GM12878 (cell line): Measurements from ENCODE around the gene KPNA1. TPM values are rescaled to one million over a fixed set of nuclear protein-coding genes. Genes with fewer than 3 reads are reported as not detected.

ENCODE experiments used
- ATAC-seq: fragments of 200-7000 bp; cut with Tn5 transposase; 3 replicates; pipeline ENCODE4 v1.9.1; 2020; ENCODE audit warnings: mild to moderate bottlenecking, moderate library complexity
- BruUV-seq: library from RNA; stranded (reverse); fragments of 400-500 nt; replicated peaks from 2 replicates; lab custom pipeline; 2021; lab: Mats Ljungman, UMichigan
- CTCF ChIA-PET: fragments of 300-600 bp; sonication (Branson Sonifier 250); formaldehyde crosslinking; extraction: SDS; loops from one replicate; lab custom pipeline; 2021; ENCODE audit warnings: inconsistent platforms; lab: Yijun Ruan, JAX
- POLR2A ChIA-PET: fragments of 350-600 bp; formaldehyde crosslinking; extraction: SDS; loops from one replicate; lab custom pipeline; 2021; ENCODE audit warnings: inconsistent platforms; lab: Charles Lee
- RAD21 ChIA-PET: fragments of 300-600 bp; sonication (Branson Sonifier 250); formaldehyde crosslinking; loops from one replicate; lab custom pipeline; 2023; ENCODE audit warnings: antibody characterized with exemption; ENCODE audit not compliant: unreplicated experiment; lab: Charles Lee
- SMC1A ChIA-PET: fragments of 300-600 bp; sonication (Branson Sonifier 250); formaldehyde crosslinking; loops from one replicate; lab custom pipeline; 2023; ENCODE audit not compliant: unreplicated experiment, uncharacterized antibody; lab: Charles Lee
- DNase-seq: peaks from one replicate; pipeline ENCODE4 v3.0.0-alpha.2; 2011; ENCODE audit warnings: low read depth, low spot score
- FAIRE-seq: peaks from 3 replicates; lab custom pipeline; 2011; peaks lifted over from hg19 to GRCh38; lab: Jason Lieb, UNC
- H2AFZ ChIP-seq: 2 replicates; pipeline ENCODE4 v1.6.0; 2011; ENCODE audit warnings: low read depth, low read length, control low read depth; ENCODE audit not compliant: control insufficient read depth
- H3K27ac ChIP-seq: 2 replicates; pipeline ENCODE4 v1.5.1; 2011; ENCODE audit warnings: control low read depth; ENCODE audit not compliant: control insufficient read depth, insufficient read depth
- H3K27me3 ChIP-seq, 2 experiments: replicated peaks in 1 of 2; 2 replicates each; pipeline versions ENCODE4 v1.6.0 to v1.6.1; 2011; ENCODE audit warnings: low read length in 1 of 2; ENCODE audit not compliant: control insufficient read depth in 2 of 2, insufficient read depth in 2 of 2
- H3K36me3 ChIP-seq, 2 experiments: 2 replicates each; pipeline ENCODE4 v1.5.1; 2011; ENCODE audit warnings: low read length in 1 of 2; ENCODE audit not compliant: control insufficient read depth in 2 of 2, insufficient read depth in 2 of 2
- H3K4me1 ChIP-seq: 2 replicates; pipeline ENCODE4 v1.6.1; 2011; ENCODE audit warnings: mild to moderate bottlenecking, low read length, moderate library complexity, mixed read lengths; ENCODE audit not compliant: control insufficient read depth, insufficient read depth
- H3K4me2 ChIP-seq: 2 replicates; pipeline ENCODE4 v1.6.0; 2011; ENCODE audit warnings: control low read depth; ENCODE audit not compliant: control insufficient read depth, insufficient read depth
- H3K4me3 ChIP-seq: fragments of 200-600 bp; sonication (generic); 2 replicates; pipeline ENCODE4 v1.5.1; 2016
- H3K79me2 ChIP-seq: 2 replicates; pipeline ENCODE4 v1.6.0; 2011; ENCODE audit warnings: low read length; ENCODE audit not compliant: control insufficient read depth, insufficient read depth
- H3K9ac ChIP-seq: 2 replicates; pipeline ENCODE4 v1.8.0; 2011; ENCODE audit warnings: low read length, control low read depth, mixed read lengths; ENCODE audit not compliant: control insufficient read depth, insufficient read depth
- H3K9me3 ChIP-seq: replicated peaks from 3 replicates; pipeline ENCODE4 v1.5.1; 2011; ENCODE audit warnings: mild to moderate bottlenecking, low read length; ENCODE audit not compliant: control insufficient read depth, insufficient read depth
- H4K20me1 ChIP-seq: 2 replicates; pipeline ENCODE4 v1.6.0; 2011; ENCODE audit not compliant: control insufficient read depth, insufficient read depth
- ATF7 ChIP-seq: fragments of 450-650 bp; IDR thresholded peaks from 2 replicates; pipeline ENCODE4 v1.6.1; 2016; ENCODE audit warnings: low read depth, mild to moderate bottlenecking
- CHD1 ChIP-seq: IDR thresholded peaks from 2 replicates; pipeline ENCODE4 v1.6.1; 2012; ENCODE audit warnings: low read depth, low read length, improper control_type of control experiment
- CHD2 ChIP-seq: IDR thresholded peaks from 2 replicates; pipeline ENCODE4 v1.6.1; 2011; ENCODE audit warnings: low read depth, low read length, improper control_type of control experiment, borderline replicate concordance
- EZH2 ChIP-seq: IDR thresholded peaks from 2 replicates; pipeline ENCODE4 v1.6.1; 2012; ENCODE audit warnings: low read depth, mild to moderate bottlenecking, control low read depth, inconsistent platforms, low read length, borderline replicate concordance; ENCODE audit not compliant: control insufficient read depth
- JUNB ChIP-seq: IDR thresholded peaks from 2 replicates; pipeline ENCODE4 v1.6.1; 2016; ENCODE audit warnings: antibody characterized with exemption, mild to moderate bottlenecking
- MAX ChIP-seq: IDR thresholded peaks from 2 replicates; pipeline ENCODE4 v1.6.1; 2012; ENCODE audit warnings: low read depth, low read length, improper control_type of control experiment
- NFXL1 ChIP-seq: fragments of 450-650 bp; IDR thresholded peaks from 2 replicates; pipeline ENCODE4 v1.6.1; 2017; ENCODE audit warnings: antibody characterized with exemption, mild to moderate bottlenecking, borderline replicate concordance
- SREBF1 ChIP-seq: IDR thresholded peaks from 2 replicates; pipeline ENCODE4 v1.6.1; 2012; ENCODE audit warnings: mild to moderate bottlenecking, low read length
- STAT1 ChIP-seq: fragments of 450-650 bp; conservative IDR thresholded peaks from 2 replicates; pipeline ENCODE4 v1.6.1; 2014; ENCODE audit warnings: antibody characterized with exemption, mild to moderate bottlenecking
- SUPT20H ChIP-seq: IDR thresholded peaks from 2 replicates; pipeline ENCODE4 v1.6.1; 2011; ENCODE audit warnings: low read depth, mild to moderate bottlenecking, low read length, moderate library complexity, borderline replicate concordance; ENCODE audit not compliant: control insufficient read depth
- ZBED1 ChIP-seq: IDR thresholded peaks from 2 replicates; pipeline ENCODE4 v1.6.1; 2016; ENCODE audit warnings: borderline replicate concordance
- ZNF687 ChIP-seq: fragments of 450-650 bp; IDR thresholded peaks from 2 replicates; pipeline ENCODE4 v1.6.1; 2017; ENCODE audit warnings: mild to moderate bottlenecking, moderate library complexity
- WGBS: methylation state at CpG from one replicate; pipeline ENCODE4 v1.1.6; 2016; ENCODE audit warnings: low lambda C conversion rate; ENCODE audit not compliant: insufficient replicate concordance, insufficient coverage; ENCODE audit errors: missing lambda C conversion rate; 5-methylcytosine and 5-hydroxymethylcytosine counted together
- in situ Hi-C: fragments of 300-500 bp; cut with MboI; formaldehyde crosslinking; loops from 9 replicates; pipeline ENCODE4 v1.14.3; 2018; ENCODE audit warnings: mixed read lengths
- intact Hi-C: fragments of 100-400 bp; cut with micrococcal nuclease; formaldehyde crosslinking; loops from one replicate; pipeline ENCODE4 v1.14.2; 2022; ENCODE audit not compliant: unreplicated experiment
- polyA plus RNA-seq, 11 experiments: library from polyadenylated mRNA; depleted of rRNA in 4 of 11; unstranded in 6 of 11; stranded (reverse) in 5 of 11; fragments of >200 nt; fragmentation: Nextera tagmentation in 4 of 11; fragmentation: Illumina TruSeq in 1 of 11; extraction: Ambion mirVana in 4 of 11; extraction: Trizol in 1 of 11; gene quantifications; 1 replicate in 1 of 11; 2 replicates in 10 of 11; pipeline versions ENCODE4 v1.2.1 to v1.2.3, GENCODE V29; 2011 to 2016; ENCODE audit warnings: inconsistent platforms in 2 of 11, missing spikeins in 2 of 11, low read depth in 1 of 11
- total RNA-seq, 4 experiments: library from RNA; depleted of rRNA in 3 of 4; stranded (reverse); fragments of >200 nt in 3 of 4; fragmentation: Illumina TruSeq in 1 of 4; extraction: Trizol in 1 of 4; gene quantifications; 2 replicates each; pipeline versions ENCODE4 v1.2.1 to v1.2.3, GENCODE V29; 2013 to 2021

The KPNA1 gene
- total and polyA plus RNA-seq, 10 of the 15 experiments (the other 5 are each of a cell fraction or from before 2014, with no cell fraction given): 8.5 to 52.7 (median 41.0) TPM

- ATAC-seq (peak; percentile 9; the same call in 1 of the 3 replicates), DNase-seq (no peak), FAIRE-seq (no peak)
- CTCF ChIA-PET: interaction anchor here (0.8 to 1.7 kb wide), 8 partner anchors 8 to 228 kb away, joined by 3 to 6 read pairs (median 4); no protein-coding TSS in a partner anchor
- H3K4me3 ChIP-seq: no peak overlapping the region
- H2AFZ ChIP-seq: no peak overlapping the region
- SMC1A ChIA-PET: interaction anchor here (0.6 to 2.2 kb wide), 13 partner anchors 9 to 138 kb away, joined by 3 to 9 read pairs (median 5); partner anchors contain the start of gene KPNA1
- no peak overlapping the region for H3K27ac ChIP-seq
- H3K27me3 ChIP-seq: no peaks in the 10 kb centered on the region
- no peaks in the 10 kb centered on the region for H4K20me1 ChIP-seq
- POLR2A ChIA-PET: interaction anchor here (1.0 to 1.4 kb wide), 3 partner anchors 19 to 33 kb away, joined by 3 to 4 read pairs (median 3); partner anchors contain the start of gene KPNA1
- RAD21 ChIA-PET: interaction anchor here (0.9 to 2.1 kb wide), 10 partner anchors 11 to 145 kb away, joined by 3 to 7 read pairs (median 3); partner anchors contain the start of genes KPNA1 and WDR5B
- in situ Hi-C loops: loop anchor here (10.0 kb wide), 1 partner anchor 989 kb away; the partner anchor contains the start of gene POLQ
- no peak overlapping the region; the same call in 1 of the 2 replicates for H3K4me2 ChIP-seq
- H3K36me3 ChIP-seq: peaks cover 5 to 18% of the 10 kb centered on the region in 2 experiments
- WGBS: 42% methylated on average over 2 of the region's 2 CpGs
- no TSS peak for BruUV-seq
- H3K4me1 ChIP-seq: peaks cover 6% of the 10 kb centered on the region
- intact Hi-C loops: loop anchor here (10.0 kb wide), 1 partner anchor 139 kb away; no protein-coding TSS in a partner anchor
- no peaks in the 10 kb centered on the region for H3K79me2 ChIP-seq
- no peak for TF ChIP-seq CHD2
- TF ChIP-seq CHD1: no peak
- no peak for TF ChIP-seq EZH2
- TF ChIP-seq ZBED1: no peak
- TF ChIP-seq ATF7: no peak
- no peak for TF ChIP-seq SREBF1
- TF ChIP-seq MAX: no peak
- no peak for TF ChIP-seq JUNB
- no peak for TF ChIP-seq STAT1
- TF ChIP-seq SUPT20H: no peak
- TF ChIP-seq NFXL1: no peak
- TF ChIP-seq ZNF687: no peak
- no peaks in the 10 kb centered on the region for H3K9me3 ChIP-seq
- no peak overlapping the region for H3K9ac ChIP-seq
These were observed 18.7 kb upstream of the KPNA1 start for GRCh38 chr3:122533480-122533879.
